Loucy (cell line): Measurements from ENCODE around the gene DDX52.

Experiments
- H2AFZ ChIP-seq: fragments of 200-600 bp; sonication (generic); 2 replicates; pipeline ENCODE4 v1.6.0; 2016; ENCODE audit warnings: antibody characterized with exemption, mild to moderate bottlenecking, low read length, moderate library complexity
- H3F3A ChIP-seq: fragments of 200-600 bp; 2 replicates; pipeline ENCODE4 v1.6.0; 2016; ENCODE audit warnings: antibody characterized with exemption, low read depth, mild to moderate bottlenecking
- H3K27me3 ChIP-seq: fragments of 200-600 bp; sonication (generic); 2 replicates; pipeline ENCODE4 v1.6.1; 2014; ENCODE audit warnings: low read length, mild to moderate bottlenecking; ENCODE audit not compliant: insufficient read depth, poor library complexity, severe bottlenecking
- H3K36me3 ChIP-seq: fragments of 200-600 bp; sonication (generic); 2 replicates; pipeline ENCODE4 v1.6.1; 2016; ENCODE audit warnings: low read length; ENCODE audit not compliant: insufficient read depth
- H3K4me1 ChIP-seq: fragments of 200-600 bp; sonication (generic); 2 replicates; pipeline ENCODE4 v1.5.1; 2014; ENCODE audit warnings: low read length, mild to moderate bottlenecking; ENCODE audit not compliant: insufficient read depth, poor library complexity, severe bottlenecking
- H3K4me2 ChIP-seq: fragments of 200-600 bp; sonication (generic); 2 replicates; pipeline ENCODE4 v1.6.0; 2014; ENCODE audit warnings: antibody characterized with exemption, low read length, low read depth, mild to moderate bottlenecking; ENCODE audit not compliant: poor library complexity, severe bottlenecking
- H3K4me3 ChIP-seq: fragments of 200-600 bp; sonication (generic); 2 replicates; pipeline ENCODE4 v1.5.1; 2014; ENCODE audit warnings: low read length, mild to moderate bottlenecking, mixed read lengths; ENCODE audit not compliant: poor library complexity, severe bottlenecking
- H3K79me2 ChIP-seq: fragments of 200-600 bp; sonication (generic); 2 replicates; pipeline ENCODE4 v1.6.1; 2014; ENCODE audit warnings: low read length; ENCODE audit not compliant: insufficient read depth
- H3K9ac ChIP-seq: fragments of 200-600 bp; sonication (generic); 2 replicates; pipeline ENCODE4 v1.6.0; 2014; ENCODE audit warnings: mild to moderate bottlenecking, low read depth, low read length, moderate library complexity; ENCODE audit not compliant: poor library complexity, severe bottlenecking
- H3K9me2 ChIP-seq: fragments of 200-600 bp; sonication (generic); replicated peaks from 2 replicates; pipeline ENCODE4 v1.6.1; 2016; ENCODE audit warnings: low read depth, low read length, mixed read lengths
- H3K9me3 ChIP-seq: fragments of 200-600 bp; sonication (generic); 2 replicates; pipeline ENCODE4 v1.6.1; 2014; ENCODE audit warnings: mild to moderate bottlenecking, antibody characterized with exemption, low read length, low read depth; ENCODE audit not compliant: insufficient read depth
- H4K20me1 ChIP-seq: fragments of 200-600 bp; sonication (generic); 2 replicates; pipeline ENCODE4 v1.6.0; 2014; ENCODE audit warnings: antibody characterized with exemption, low read length, mild to moderate bottlenecking; ENCODE audit not compliant: insufficient read depth, poor library complexity, severe bottlenecking
- CTCF ChIP-seq: fragments of 200-600 bp; sonication (generic); conservative IDR thresholded peaks from 2 replicates; pipeline ENCODE4 v1.5.1; 2014; ENCODE audit warnings: mild to moderate bottlenecking, antibody characterized with exemption, low read length
- EZH2phosphoT487 ChIP-seq: fragments of 200-600 bp; IDR thresholded peaks from 2 replicates; pipeline ENCODE4 v1.6.1; 2018; ENCODE audit warnings: antibody characterized with exemption, mild to moderate bottlenecking, moderate library complexity, borderline replicate concordance

DDX52 gene

GRCh38 chr17:37648555-37648954 is 5.3 kb upstream of the DDX52 start:
- Histone ChIP-seq H3K4me2 (no peak overlapping the region), H2AFZ (0 out of 2 replicates have a peak overlapping the region, but pooled peaks have one; percentile 14), H3K9ac (no peak overlapping the region), H3F3A (no peaks in the 10 kb centered on the region), H3K9me2 (no peaks in the 10 kb centered on the region), H4K20me1 (no peaks in the 10 kb centered on the region), H3K4me3 (no peak overlapping the region), H3K79me2 (no peaks in the 10 kb centered on the region), H3K9me3 (no peaks in the 10 kb centered on the region), H3K4me1 (peaks cover 5% of the 10 kb centered on the region), H3K36me3 (no peaks in the 10 kb centered on the region), H3K27me3 (no peaks in the 10 kb centered on the region)
- no peak for TF ChIP-seq EZH2phosphoT487
- TF ChIP-seq CTCF: no peak

GRCh38 chr17:37647856-37648255 is 4.6 kb upstream of the DDX52 start:
- Histone ChIP-seq H3K4me3 (no peak overlapping the region), H3K79me2 (peaks cover 5% of the 10 kb centered on the region), H3K4me1 (peaks cover 6% of the 10 kb centered on the region), H3K36me3 (no peaks in the 10 kb centered on the region), H3K9me3 (no peaks in the 10 kb centered on the region), H4K20me1 (peaks cover 2% of the 10 kb centered on the region), H3F3A (no peaks in the 10 kb centered on the region), H3K9ac (no peak overlapping the region), H3K4me2 (no peak overlapping the region), H2AFZ (no peak overlapping the region), H3K9me2 (no peaks in the 10 kb centered on the region), H3K27me3 (no peaks in the 10 kb centered on the region)
- TF ChIP-seq CTCF (no peak), EZH2phosphoT487 (no peak)

- no peaks in the 10 kb centered on the region for H3K9me3 ChIP-seq
- peaks cover 29% of the 10 kb centered on the region for H3K4me1 ChIP-seq
- H3F3A ChIP-seq: no peaks in the 10 kb centered on the region
- H3K4me2 ChIP-seq: peak overlapping the region; percentile 91
- H3K4me3 ChIP-seq: peak overlapping the region; percentile 82
- no peaks in the 10 kb centered on the region for H3K27me3 ChIP-seq
- no peak for TF ChIP-seq CTCF
- no peak for TF ChIP-seq EZH2phosphoT487
- peak overlapping the region; percentile 92 for H3K9ac ChIP-seq
- H3K79me2 ChIP-seq: peaks cover 44% of the 10 kb centered on the region
- H3K9me2 ChIP-seq: no peaks in the 10 kb centered on the region
- peak overlapping the region; percentile 96 for H2AFZ ChIP-seq
- no peaks in the 10 kb centered on the region for H3K36me3 ChIP-seq
- peaks cover 29% of the 10 kb centered on the region for H4K20me1 ChIP-seq
These were observed 623 bp upstream of the DDX52 start for GRCh38 chr17:37643869-37644268.
